MM.1S (cell line): Measurements from ENCODE around the gene CRACDL.

Source experiments
- DNase-seq: peaks from one replicate; pipeline ENCODE4 v3.0.0-alpha.2; 2015
- H2AFZ ChIP-seq: fragments of 300-600 bp; sonication (generic); 2 replicates; pipeline ENCODE4 v1.6.0; 2016; ENCODE audit warnings: antibody characterized with exemption, low read length
- H3F3A ChIP-seq: fragments of 300-600 bp; sonication (generic); 2 replicates; pipeline ENCODE4 v1.6.1; 2016; ENCODE audit warnings: mild to moderate bottlenecking, antibody characterized with exemption, low read length, moderate library complexity, mixed read lengths; ENCODE audit not compliant: insufficient read depth
- H3K27ac ChIP-seq: fragments of 300-600 bp; sonication (generic); 2 replicates; pipeline ENCODE4 v1.5.1; 2016; ENCODE audit warnings: mild to moderate bottlenecking, low read length
- H3K27me3 ChIP-seq: fragments of 300-600 bp; sonication (generic); replicated peaks from 2 replicates; pipeline ENCODE4 v1.6.0; 2016; ENCODE audit warnings: low read length; ENCODE audit not compliant: insufficient read depth
- H3K36me3 ChIP-seq: fragments of 300-600 bp; sonication (generic); replicated peaks from 2 replicates; pipeline ENCODE4 v1.6.1; 2016; ENCODE audit warnings: mild to moderate bottlenecking, low read length, mixed read lengths; ENCODE audit not compliant: insufficient read depth
- H3K4me1 ChIP-seq: fragments of 300-600 bp; sonication (generic); 2 replicates; pipeline ENCODE4 v1.6.1; 2016; ENCODE audit warnings: low read length, mixed read lengths
- H3K4me2 ChIP-seq: fragments of 300-600 bp; sonication (generic); 2 replicates; pipeline ENCODE4 v1.6.0; 2016; ENCODE audit warnings: low read depth, low read length
- H3K4me3 ChIP-seq: fragments of 300-600 bp; sonication (generic); 2 replicates; pipeline ENCODE4 v1.5.1; 2016; ENCODE audit warnings: low read length, mixed read lengths
- H3K79me2 ChIP-seq: fragments of 300-600 bp; sonication (generic); 2 replicates; pipeline ENCODE4 v1.6.1; 2016; ENCODE audit warnings: mixed run types, low read length, mixed read lengths
- H3K9ac ChIP-seq: fragments of 300-600 bp; sonication (generic); 2 replicates; pipeline ENCODE4 v1.6.1; 2016; ENCODE audit warnings: low read length, mixed read lengths
- H3K9me2 ChIP-seq: fragments of 300-600 bp; sonication (generic); replicated peaks from 2 replicates; pipeline ENCODE4 v1.6.1; 2016; ENCODE audit warnings: mild to moderate bottlenecking, low read length, mixed read lengths; ENCODE audit not compliant: insufficient read depth
- H3K9me3 ChIP-seq: fragments of 300-600 bp; sonication (generic); replicated peaks from 2 replicates; pipeline ENCODE4 v1.6.1; 2016; ENCODE audit warnings: mild to moderate bottlenecking, low read length, mixed read lengths; ENCODE audit not compliant: insufficient read depth
- H4K20me1 ChIP-seq: fragments of 300-600 bp; sonication (generic); 2 replicates; pipeline ENCODE4 v1.6.1; 2016; ENCODE audit warnings: mild to moderate bottlenecking, low read length, moderate library complexity, mixed read lengths; ENCODE audit not compliant: insufficient read depth
- CTCF ChIP-seq: fragments of 300-600 bp; sonication (generic); IDR thresholded peaks from 2 replicates; pipeline ENCODE4 v1.5.1; 2016; ENCODE audit warnings: antibody characterized with exemption, low read length, mixed read lengths
- EZH2 ChIP-seq: fragments of 300-600 bp; sonication (generic); optimal IDR thresholded peaks from 2 replicates; pipeline ENCODE3; 2017; ENCODE audit warnings: low read depth, mild to moderate bottlenecking, antibody characterized with exemption, low read length, mixed read lengths
- EZH2phosphoT487 ChIP-seq: fragments of 300-600 bp; sonication (generic); IDR thresholded peaks from 2 replicates; pipeline ENCODE4 v1.6.1; 2018; ENCODE audit warnings: antibody characterized with exemption, low read length

CRACDL gene

DNA sequence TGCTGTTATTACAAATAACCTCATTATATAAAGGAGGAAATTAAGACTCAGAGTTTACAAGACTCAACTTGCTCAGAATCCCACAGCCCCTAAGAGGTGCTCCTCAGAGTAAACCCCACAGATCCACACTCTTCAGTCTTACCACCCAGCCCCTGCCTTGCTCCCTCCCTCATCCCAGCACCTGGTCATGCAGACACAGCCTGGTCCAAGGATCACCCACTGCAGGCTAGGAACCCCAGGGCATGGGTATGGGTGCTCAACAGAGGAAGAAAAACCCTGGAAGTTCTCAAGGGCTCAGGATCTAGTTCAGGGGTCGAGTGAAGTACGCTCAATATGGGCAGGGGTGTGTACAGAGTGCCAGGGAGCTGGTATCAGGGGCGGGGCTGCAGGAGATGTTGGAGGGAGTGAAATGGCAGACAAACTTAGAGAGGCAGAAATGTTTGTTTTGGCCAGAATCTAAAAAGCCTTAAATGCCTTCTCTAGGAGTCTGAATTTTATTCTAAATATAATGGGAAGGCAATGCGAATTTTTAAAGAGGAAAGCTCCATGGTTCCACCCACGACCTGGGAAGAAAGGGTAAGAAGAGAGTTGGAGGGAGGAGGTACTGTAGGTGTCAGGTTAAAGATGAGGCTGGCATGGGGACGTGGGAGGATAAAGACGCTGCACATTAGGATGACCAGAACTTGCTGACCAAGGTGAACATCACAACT lies 126.0 kb downstream of the CRACDL start:
- H3K9me3 ChIP-seq: no peaks in the 10 kb centered on the region
- no peak for DNase-seq
- no peaks in the 10 kb centered on the region for H3K27me3 ChIP-seq
- no peaks in the 10 kb centered on the region for H3K79me2 ChIP-seq
- no peaks in the 10 kb centered on the region for H3K9me2 ChIP-seq
- TF ChIP-seq CTCF: no peak
- no peak for TF ChIP-seq EZH2
- TF ChIP-seq EZH2phosphoT487: no peak
- no peak overlapping the region for H3K4me2 ChIP-seq
- H3K27ac ChIP-seq: no peak overlapping the region
- no peak overlapping the region for H2AFZ ChIP-seq
- no peak overlapping the region for H3K9ac ChIP-seq
- no peaks in the 10 kb centered on the region for H3K4me1 ChIP-seq
- H3K4me3 ChIP-seq: no peak overlapping the region
- no peaks in the 10 kb centered on the region for H3K36me3 ChIP-seq
- H4K20me1 ChIP-seq: no peaks in the 10 kb centered on the region
- no peaks in the 10 kb centered on the region for H3F3A ChIP-seq

DNA sequence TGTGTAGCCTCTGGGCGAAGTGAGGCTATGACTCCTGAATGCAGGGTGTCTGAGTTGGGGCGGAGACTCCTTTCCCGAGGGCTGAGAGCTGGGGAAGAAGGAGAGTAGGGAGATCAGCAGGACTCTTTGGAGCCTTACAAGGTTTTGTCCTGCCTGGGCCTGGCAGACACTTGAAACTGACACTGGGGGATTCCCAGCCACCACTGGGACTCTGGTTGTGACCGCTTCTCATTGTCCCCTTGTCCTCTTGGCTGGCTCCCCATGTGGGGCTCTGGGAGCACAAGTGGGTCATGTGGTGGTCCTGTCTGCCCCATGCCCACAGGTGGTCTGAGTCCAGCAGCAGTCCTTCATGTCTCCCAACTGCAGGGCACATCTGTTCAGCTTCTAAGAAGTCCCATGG lies 126.9 kb downstream of the CRACDL start:
- Histone ChIP-seq H3K9me2 (no peaks in the 10 kb centered on the region), H3K79me2 (no peaks in the 10 kb centered on the region), H3K36me3 (no peaks in the 10 kb centered on the region), H3K9me3 (no peaks in the 10 kb centered on the region), H3K9ac (no peak overlapping the region), H3K4me3 (no peak overlapping the region), H3K27ac (no peak overlapping the region), H3F3A (no peaks in the 10 kb centered on the region), H3K27me3 (no peaks in the 10 kb centered on the region), H4K20me1 (no peaks in the 10 kb centered on the region), H3K4me1 (no peaks in the 10 kb centered on the region), H2AFZ (no peak overlapping the region), H3K4me2 (no peak overlapping the region)
- no peak for DNase-seq
- TF ChIP-seq CTCF (no peak), EZH2phosphoT487 (no peak), EZH2 (no peak)

- H2AFZ ChIP-seq: no peak overlapping the region
- no peaks in the 10 kb centered on the region for H3K4me1 ChIP-seq
- H3K4me3 ChIP-seq: no peak overlapping the region
- no peaks in the 10 kb centered on the region for H3K9me2 ChIP-seq
- H3K79me2 ChIP-seq: no peaks in the 10 kb centered on the region
- no peak for DNase-seq
- H3K4me2 ChIP-seq: no peak overlapping the region
- H3K36me3 ChIP-seq: no peaks in the 10 kb centered on the region
- H3K27me3 ChIP-seq: no peaks in the 10 kb centered on the region
- no peak overlapping the region for H3K9ac ChIP-seq
- no peak for TF ChIP-seq CTCF
- TF ChIP-seq EZH2phosphoT487: no peak
- H3K27ac ChIP-seq: no peak overlapping the region
- no peaks in the 10 kb centered on the region for H3K9me3 ChIP-seq
- no peaks in the 10 kb centered on the region for H3F3A ChIP-seq
- no peaks in the 10 kb centered on the region for H4K20me1 ChIP-seq
Observed at GRCh38 chr2:98808546-98808945, 127.5 kb downstream of the CRACDL start.
